Glutamatergic neuron (in vitro differentiated cells): Measurements from ENCODE around the gene STAM. TPM values are rescaled to one million over a fixed set of nuclear protein-coding genes. Genes with fewer than 3 reads are reported as not detected.

Experiments
- DNase-seq: peaks from one replicate; pipeline ENCODE4 v3.0.0; 2022
- H3K27ac Mint-ChIP-seq: one replicate; pipeline ENCODE4 v1.8.0; 2020; ENCODE audit warnings: mild to moderate bottlenecking, mixed read lengths, inconsistent platforms; ENCODE audit not compliant: unreplicated experiment
- H3K27me3 Mint-ChIP-seq: one replicate; pipeline ENCODE4 v1.8.0; 2020; ENCODE audit warnings: mild to moderate bottlenecking, moderate library complexity, mixed read lengths, inconsistent platforms; ENCODE audit not compliant: unreplicated experiment
- H3K36me3 Mint-ChIP-seq: one replicate; pipeline ENCODE4 v1.8.0; 2020; ENCODE audit warnings: mild to moderate bottlenecking, mixed read lengths, inconsistent platforms; ENCODE audit not compliant: unreplicated experiment
- H3K4me1 Mint-ChIP-seq: one replicate; pipeline ENCODE4 v1.8.0; 2020; ENCODE audit warnings: mild to moderate bottlenecking, low read depth, mixed read lengths, inconsistent platforms; ENCODE audit not compliant: unreplicated experiment
- H3K4me3 Mint-ChIP-seq: one replicate; pipeline ENCODE4 v1.8.0; 2020; ENCODE audit warnings: mild to moderate bottlenecking, mixed read lengths, inconsistent platforms; ENCODE audit not compliant: unreplicated experiment
- H3K9me3 Mint-ChIP-seq: one replicate; pipeline ENCODE4 v1.8.0; 2020; ENCODE audit warnings: mild to moderate bottlenecking, moderate library complexity, mixed read lengths, inconsistent platforms; ENCODE audit not compliant: unreplicated experiment
- CTCF ChIP-seq: fragments of 200-600 bp; sonication (generic); IDR thresholded peaks from one replicate; pipeline ENCODE4 v1.5.0; 2021; ENCODE audit not compliant: partially characterized antibody, unreplicated experiment
- total RNA-seq: library from RNA; stranded (reverse); fragmentation: NEBNext Ultra II Directional; extraction: Animal tissue kit (Norgen Biotek cat#: 25700); gene quantifications from one replicate; pipeline ENCODE4 v1.2.1, GENCODE V29; 2021; ENCODE audit not compliant: unreplicated experiment

STAM gene
- total RNA-seq, 1 donor from 2014 or later: 81.0 TPM

- no peaks in the 10 kb centered on the region for H3K36me3 Mint-ChIP-seq
- H3K9me3 Mint-ChIP-seq: no peaks in the 10 kb centered on the region
- no peak for TF ChIP-seq CTCF
- H3K4me1 Mint-ChIP-seq: no peaks in the 10 kb centered on the region
- no peak overlapping the region for H3K27ac Mint-ChIP-seq
- DNase-seq: no peak
- no peaks in the 10 kb centered on the region for H3K27me3 Mint-ChIP-seq
- no peak overlapping the region for H3K4me3 Mint-ChIP-seq
Measured at GRCh38 chr10:17730667-17731066, 86.7 kb downstream of the STAM start.

GRCh38 chr10:17731331-17732020 lies 87.5 kb downstream of the STAM start:
- Mint-ChIP-seq H3K9me3 (no peaks in the 10 kb centered on the region), H3K36me3 (no peaks in the 10 kb centered on the region), H3K4me1 (no peaks in the 10 kb centered on the region), H3K27me3 (no peaks in the 10 kb centered on the region), H3K4me3 (no peak overlapping the region), H3K27ac (no peak overlapping the region)
- no peak for DNase-seq
- TF ChIP-seq CTCF: no peak

GRCh38 chr10:17733620-17734019 lies 89.7 kb downstream of the STAM start:
- Mint-ChIP-seq H3K9me3 (no peaks in the 10 kb centered on the region), H3K36me3 (no peaks in the 10 kb centered on the region), H3K4me3 (no peak overlapping the region), H3K27ac (no peak overlapping the region), H3K27me3 (no peaks in the 10 kb centered on the region), H3K4me1 (no peaks in the 10 kb centered on the region)
- DNase-seq: no peak
- no peak for TF ChIP-seq CTCF

GRCh38 chr10:17734432-17735080 lies 90.6 kb downstream of the STAM start:
- H3K27ac Mint-ChIP-seq: no peak overlapping the region
- no peaks in the 10 kb centered on the region for H3K36me3 Mint-ChIP-seq
- no peak for TF ChIP-seq CTCF
- H3K4me3 Mint-ChIP-seq: no peak overlapping the region
- no peaks in the 10 kb centered on the region for H3K4me1 Mint-ChIP-seq
- DNase-seq: no peak
- no peaks in the 10 kb centered on the region for H3K9me3 Mint-ChIP-seq
- no peaks in the 10 kb centered on the region for H3K27me3 Mint-ChIP-seq
